Sciatic nerve (tissue), 2 donors: ENCODE results near the gene VMAC. TPM values are rescaled to one million over a fixed set of nuclear protein-coding genes. Genes with fewer than 3 reads are reported as not detected.
A peak's percentile ranks its signal among the peaks of the same experiment; 100 is the strongest.

ENCODE experiments used
- ATAC-seq: fragments of 200-7000 bp; cut with Tn5 transposase; one replicate; pipeline ENCODE4 v1.9.1; 2020; ENCODE audit warnings: mild to moderate bottlenecking, moderate library complexity
- DNase-seq: peaks from one replicate; pipeline ENCODE4 v3.0.0-alpha.2; 2020; ENCODE audit warnings: low spot score
- intact Hi-C: fragments of 100-400 bp; cut with DNase I; formaldehyde crosslinking; loops from one replicate; pipeline ENCODE4 v1.14.2; 2022
- total RNA-seq: library from RNA; stranded (reverse); fragmentation: NEBNext Ultra II Directional; extraction: Animal tissue kit (Norgen Biotek cat#: 25700); gene quantifications from one replicate; pipeline ENCODE4 v1.2.1, GENCODE V29; 2021
- donor health status: DM: no; HTN: no; CAD: no.
- donor health status: DM: no; HTN: no; CAD: no.

The VMAC gene
- total RNA-seq, 1 donor from 2014 or later = 7.1 TPM

DNA sequence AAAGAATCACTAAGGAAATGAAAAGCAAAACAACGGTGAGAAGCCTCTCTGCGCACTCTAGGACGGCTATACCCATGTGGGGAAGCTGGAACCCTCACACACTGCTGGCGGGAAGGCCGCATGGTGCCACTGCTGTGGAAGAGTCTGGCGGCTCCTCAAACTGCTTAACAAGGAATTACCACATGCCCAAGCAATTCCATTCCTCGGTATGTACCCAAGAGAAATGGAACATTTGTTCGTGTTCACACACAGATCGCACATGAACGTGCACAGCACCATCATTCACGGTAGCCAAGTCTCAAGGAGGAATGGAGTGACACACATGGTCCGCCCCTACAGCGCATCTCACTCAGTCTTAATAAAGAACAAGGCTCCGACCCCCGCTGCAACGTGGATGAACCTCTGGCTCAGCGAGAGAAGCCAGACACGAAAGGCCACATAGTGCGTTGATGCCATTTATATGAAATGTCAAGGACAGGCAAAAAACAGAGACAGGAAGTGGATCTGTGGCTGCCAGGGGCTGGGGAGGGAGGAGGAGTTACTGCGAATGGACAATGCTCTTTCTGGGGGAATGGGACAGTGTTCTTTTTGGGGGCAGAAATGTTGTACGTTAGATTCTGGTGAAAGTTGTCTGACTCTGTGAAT is 17.0 kb downstream of the VMAC start:
- DNase-seq (no peak), ATAC-seq (no peak)
- intact Hi-C loops = no loop called here

DNA sequence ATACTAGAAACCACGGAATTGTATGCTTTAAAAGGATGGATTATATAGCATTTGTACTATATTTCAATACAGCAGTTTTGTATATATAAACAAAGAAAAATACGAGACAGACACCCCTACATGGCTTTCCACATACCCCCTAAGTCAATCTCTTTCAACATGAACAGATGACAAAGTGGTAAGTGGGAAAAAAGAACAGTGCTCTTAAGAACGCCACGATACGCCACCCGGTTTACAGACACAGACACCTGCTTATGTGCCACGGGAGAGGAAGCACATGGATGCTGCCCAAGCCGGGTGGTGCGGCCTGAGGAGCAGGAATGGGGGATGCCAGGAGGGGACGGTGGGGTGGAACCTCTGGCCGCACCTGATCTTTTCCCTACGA is 17.5 kb downstream of the VMAC start:
- ATAC-seq (no peak), DNase-seq (no peak)
- intact Hi-C loops = no loop called here

DNA sequence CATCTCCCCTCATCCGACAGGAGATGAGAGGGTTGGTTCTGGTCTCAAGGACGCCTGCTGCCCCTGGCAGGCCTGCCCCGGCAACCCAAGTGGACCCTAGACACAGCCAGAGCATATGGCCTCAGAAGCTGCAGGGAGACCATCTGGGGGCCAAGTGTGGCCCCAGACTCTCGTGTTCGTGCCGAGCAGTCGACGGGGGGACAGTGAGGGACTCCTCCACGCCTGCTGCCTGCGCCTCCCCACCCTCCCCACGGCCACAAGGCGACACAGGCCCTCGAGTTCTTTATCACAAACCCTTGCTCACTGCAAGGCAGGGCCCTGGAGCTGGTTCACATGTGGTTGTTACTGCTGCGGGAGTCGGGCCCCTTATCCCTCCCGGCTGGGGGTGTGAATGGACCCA is 18.7 kb downstream of the VMAC start:
- ATAC-seq (no peak), DNase-seq (no peak)
- intact Hi-C loops = no loop called here

- ATAC-seq (no peak), DNase-seq (no peak)
- intact Hi-C loops = no loop called here
Observed at GRCh38 chr19:5925830-5926427, 21.3 kb downstream of the VMAC start.

GRCh38 chr19:5926641-5927440 is 22.2 kb downstream of the VMAC start:
- intact Hi-C loops = no loop called here
- ATAC-seq = peak; percentile 95
- DNase-seq = no peak

DNA sequence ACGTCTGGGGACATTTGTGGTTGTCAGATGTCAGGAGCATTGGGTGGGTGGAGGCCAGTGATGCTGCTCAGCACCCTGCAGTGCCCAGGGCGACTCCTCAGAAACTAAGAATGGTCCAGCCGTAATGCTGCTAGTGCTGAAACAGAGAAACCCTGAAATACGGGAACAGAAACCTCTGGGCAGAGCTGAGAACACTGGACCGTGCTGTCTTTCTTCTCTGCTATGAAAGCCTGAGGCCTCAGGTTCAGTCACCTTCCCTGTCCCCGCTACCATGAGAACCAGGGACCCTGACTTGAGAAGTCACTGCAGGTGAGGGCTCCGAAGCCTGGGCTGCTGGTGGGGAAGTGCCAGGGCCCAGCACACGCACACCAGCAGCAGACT is 22.8 kb downstream of the VMAC start:
- intact Hi-C loops = no loop called here
- ATAC-seq = peak; percentile 1
- no peak for DNase-seq

- DNase-seq (no peak), ATAC-seq (no peak)
- intact Hi-C loops = no loop called here
Observed at GRCh38 chr19:5929179-5929578, 24.5 kb downstream of the VMAC start.

DNA sequence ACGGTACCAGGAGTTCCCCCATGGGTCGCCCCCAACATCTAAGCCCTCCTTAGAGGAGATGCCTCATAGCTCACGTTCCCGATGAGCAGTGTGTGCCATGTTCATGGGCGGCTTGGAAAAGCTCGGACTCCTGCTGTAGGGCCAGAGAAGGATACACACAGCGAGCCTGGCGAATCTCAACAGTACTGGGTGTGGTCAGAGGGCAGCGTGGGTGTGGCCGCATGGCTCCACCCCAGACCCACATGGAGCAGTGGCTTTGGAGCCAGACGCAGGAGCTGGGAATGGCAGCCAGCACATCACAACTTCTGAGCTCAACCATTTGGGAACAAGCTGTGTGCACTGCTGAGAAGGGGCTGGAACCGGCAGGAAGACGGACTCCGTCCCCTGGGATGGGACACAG is 25.0 kb downstream of the VMAC start:
- intact Hi-C loops = no loop called here
- ATAC-seq = no peak
- no peak for DNase-seq

- DNase-seq (no peak), ATAC-seq (no peak)
- intact Hi-C loops = no loop called here
Observed at GRCh38 chr19:5931251-5931650, 26.6 kb downstream of the VMAC start.

DNA sequence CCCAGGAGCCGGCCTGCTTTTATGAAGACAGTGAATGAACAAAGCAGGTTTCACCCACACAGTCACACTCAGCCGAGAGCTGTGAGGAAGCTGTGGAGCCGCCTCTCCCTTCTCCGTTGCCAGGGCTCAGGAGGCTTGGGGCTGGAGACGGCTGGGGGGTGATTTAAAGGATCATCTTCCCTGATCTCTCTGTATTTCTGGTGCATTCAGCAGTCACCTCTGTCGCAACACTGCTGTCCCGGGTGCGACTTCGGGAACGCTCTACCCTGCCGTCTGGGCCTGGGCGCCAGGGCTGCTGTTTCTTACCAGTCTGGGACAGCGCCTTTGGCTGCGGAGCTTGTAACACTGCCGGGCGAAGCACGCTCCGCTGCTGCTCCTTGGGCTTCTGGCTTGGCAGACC is 27.5 kb downstream of the VMAC start:
- intact Hi-C loops = no loop called here
- no peak for ATAC-seq
- DNase-seq = no peak

- no peak for ATAC-seq
Observed at GRCh38 chr19:5932609-5933262, 28.1 kb downstream of the VMAC start.

GRCh38 chr19:5933391-5934068 is 28.9 kb downstream of the VMAC start:
- ATAC-seq (no peak), DNase-seq (no peak)
- intact Hi-C loops = no loop called here

More at GRCh38 chr19:5932609-5933262, 28.1 kb downstream of the VMAC start:
- intact Hi-C loops = no loop called here
- DNase-seq = no peak

GRCh38 chr19:5934069-5934401 is 29.4 kb downstream of the VMAC start:
- intact Hi-C loops = no loop called here
- DNase-seq (no peak), ATAC-seq (no peak)

GRCh38 chr19:5934774-5935472 is 30.3 kb downstream of the VMAC start:
- DNase-seq (no peak), ATAC-seq (peak; percentile 64)
- intact Hi-C loops = no loop called here

DNA sequence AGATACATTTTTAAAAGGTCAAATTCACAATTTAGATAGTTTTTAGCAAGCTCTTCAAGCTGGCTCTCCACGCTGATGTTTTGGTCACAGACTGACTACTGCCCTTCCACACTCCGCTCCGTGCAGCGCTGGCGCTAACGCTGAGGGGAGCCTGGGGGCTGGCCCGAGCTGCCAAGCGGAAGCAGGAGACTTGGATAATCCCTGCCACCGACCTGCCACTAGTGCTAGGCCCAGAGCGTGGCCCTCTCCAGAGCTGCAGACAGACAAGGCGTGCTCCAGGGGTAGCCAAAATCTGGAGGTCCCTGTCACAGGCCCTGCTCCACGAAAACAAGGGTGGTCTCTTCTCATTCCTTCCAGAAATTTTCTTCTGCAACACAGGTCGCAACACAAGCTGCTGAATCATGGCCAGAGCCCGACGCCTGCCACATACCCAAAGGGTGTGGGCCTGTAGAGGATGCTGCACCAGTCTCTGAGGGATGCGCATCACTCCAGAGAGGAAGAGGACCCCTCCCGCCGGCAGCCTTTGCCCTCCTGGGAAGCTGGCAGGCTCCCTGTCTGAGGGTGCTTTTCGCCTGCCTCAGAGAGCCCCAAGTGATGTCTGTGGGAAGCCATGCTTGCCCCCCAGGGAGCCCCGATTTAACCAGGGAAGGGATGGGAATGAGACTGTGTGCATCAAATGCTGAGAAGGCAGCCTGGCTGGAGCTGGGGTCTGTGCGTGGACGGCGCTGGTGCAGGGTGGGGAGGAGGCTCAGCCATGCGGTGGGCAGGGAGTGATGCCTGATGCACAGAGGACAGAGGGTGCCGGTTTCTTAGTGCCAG is 31.0 kb downstream of the VMAC start:
- ATAC-seq = peak; percentile 36
- DNase-seq = no peak
- intact Hi-C loops = no loop called here

DNA sequence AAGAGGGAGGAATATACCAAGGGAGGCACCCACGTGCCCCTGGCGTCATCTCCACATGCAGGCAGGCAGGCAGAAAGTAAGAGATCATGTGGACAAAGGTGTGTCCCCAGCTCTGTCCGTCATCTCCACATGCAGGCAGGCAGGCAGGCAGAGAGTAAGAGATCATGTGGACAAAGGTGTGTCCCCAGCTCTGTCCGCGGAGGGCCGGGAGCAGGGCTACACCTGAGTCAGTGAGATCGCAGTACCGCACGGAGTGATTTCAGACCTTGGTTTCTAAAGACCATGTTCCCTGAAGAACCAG is 31.6 kb downstream of the VMAC start:
- ATAC-seq (no peak), DNase-seq (no peak)
- intact Hi-C loops = no loop called here

DNA sequence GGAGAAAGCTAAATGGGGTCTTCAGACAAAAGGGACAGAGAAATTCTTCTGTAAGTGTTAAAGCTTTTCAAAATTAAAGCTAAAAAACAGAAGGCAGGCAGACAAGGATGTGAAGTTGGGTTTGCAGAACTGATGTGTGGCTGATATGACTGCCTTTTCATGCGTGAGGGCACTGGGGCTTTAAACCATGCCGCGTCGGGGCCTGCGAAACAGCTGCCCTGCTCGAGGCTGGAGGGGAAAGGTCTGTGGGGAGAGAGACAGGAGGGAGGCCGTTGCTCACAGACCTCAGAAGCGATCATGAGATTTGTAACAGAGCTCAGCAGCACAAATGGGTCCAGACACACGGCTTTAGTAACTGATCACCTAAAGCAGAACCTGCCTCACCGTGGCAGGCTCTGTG is 32.9 kb downstream of the VMAC start:
- DNase-seq = no peak
- intact Hi-C loops = no loop called here
- ATAC-seq = no peak
